Measurements from ENCODE around the gene CEP290.

CEP290 gene

GRCh38 chr12:88127855-88128254 lies 14.0 kb downstream of the CEP290 start:
- TF ChIP-seq CTCF (IDR thresholded peaks at IDR 0.05; ENCODE audit: insufficient read depth, low read length, missing control alignments): no peak
- POLR2A ChIA-PET: no interaction called here
- DNase-seq (ENCODE audit: low read depth, low spot score): no peak
- CTCF ChIA-PET: interaction anchor here (1.2 kb wide), 1 partner anchor 15 kb away, joined by 4 read pairs; no protein-coding TSS in a partner anchor
- H3K4me3 ChIP-seq (ENCODE audit: low read depth, low read length): no peak overlapping the region

- no peak overlapping the region for H3K4me3 ChIP-seq (ENCODE audit: low read depth, low read length)
- TF ChIP-seq CTCF (IDR thresholded peaks at IDR 0.05; ENCODE audit: insufficient read depth, low read length, missing control alignments): no peak
- no peak for DNase-seq (ENCODE audit: low read depth, low spot score)
- CTCF ChIA-PET: no interaction called here
- POLR2A ChIA-PET: no interaction called here
These were observed 14.8 kb downstream of the CEP290 start for GRCh38 chr12:88127099-88127498.

- no peak overlapping the region for H3K4me3 ChIP-seq (ENCODE audit: low read depth, low read length)
- DNase-seq (ENCODE audit: low read depth, low spot score): no peak
- CTCF ChIA-PET: no interaction called here
- no peak for TF ChIP-seq CTCF (IDR thresholded peaks at IDR 0.05; ENCODE audit: insufficient read depth, low read length, missing control alignments)
- POLR2A ChIA-PET: no interaction called here
These were observed 19.2 kb downstream of the CEP290 start for GRCh38 chr12:88122666-88123065.

GRCh38 chr12:88113871-88114270 lies 28.0 kb downstream of the CEP290 start:
- no peak for DNase-seq (ENCODE audit: low read depth, low spot score)
- no peak for TF ChIP-seq CTCF (IDR thresholded peaks at IDR 0.05; ENCODE audit: insufficient read depth, low read length, missing control alignments)
- CTCF ChIA-PET: interaction anchor here (0.7 kb wide), 1 partner anchor 905 kb away, joined by 3 read pairs; no protein-coding TSS in a partner anchor
- POLR2A ChIA-PET: no interaction called here
- H3K4me3 ChIP-seq (ENCODE audit: low read depth, low read length): no peak overlapping the region; the same call in 1 of the 2 replicates

GRCh38 chr12:88111074-88111652 lies 30.7 kb downstream of the CEP290 start:
- CTCF ChIA-PET: interaction anchor here (0.7 to 1.5 kb wide), 6 partner anchors 8 to 908 kb away, joined by 3 to 4 read pairs (median 3); no protein-coding TSS in a partner anchor
- POLR2A ChIA-PET: no interaction called here
- H3K4me3 ChIP-seq (ENCODE audit: low read depth, low read length): no peak overlapping the region; the same call in 1 of the 2 replicates
- no peak for TF ChIP-seq CTCF (IDR thresholded peaks at IDR 0.05; ENCODE audit: insufficient read depth, low read length, missing control alignments)
- DNase-seq (ENCODE audit: low read depth, low spot score): no peak

GRCh38 chr12:88108021-88108420 lies 33.9 kb downstream of the CEP290 start:
- no peak for DNase-seq (ENCODE audit: low read depth, low spot score)
- no peak overlapping the region for H3K4me3 ChIP-seq (ENCODE audit: low read depth, low read length)
- ChIA-PET POLR2A (no interaction called here), CTCF (interaction anchor here (1.4 kb wide), 1 partner anchor 909 kb away, joined by 5 read pairs; no protein-coding TSS in a partner anchor)
- TF ChIP-seq CTCF (IDR thresholded peaks at IDR 0.05; ENCODE audit: insufficient read depth, low read length, missing control alignments): no peak

Measured in AG04449 (cell line).